Smooth muscle cell of trachea (primary cell): Measurements from ENCODE around the gene SEM1. TPM values are rescaled to one million over a fixed set of nuclear protein-coding genes. Genes with fewer than 3 reads are reported as not detected.

Source experiments
- total RNA-seq: library from RNA; depleted of rRNA; stranded (reverse); fragments of >200 nt; gene quantifications from 2 replicates; pipeline ENCODE4 v1.2.1, GENCODE V29; 2014

SEM1 gene
- total RNA-seq: 28.7 and 43.5 TPM in 2 replicates

DNA sequence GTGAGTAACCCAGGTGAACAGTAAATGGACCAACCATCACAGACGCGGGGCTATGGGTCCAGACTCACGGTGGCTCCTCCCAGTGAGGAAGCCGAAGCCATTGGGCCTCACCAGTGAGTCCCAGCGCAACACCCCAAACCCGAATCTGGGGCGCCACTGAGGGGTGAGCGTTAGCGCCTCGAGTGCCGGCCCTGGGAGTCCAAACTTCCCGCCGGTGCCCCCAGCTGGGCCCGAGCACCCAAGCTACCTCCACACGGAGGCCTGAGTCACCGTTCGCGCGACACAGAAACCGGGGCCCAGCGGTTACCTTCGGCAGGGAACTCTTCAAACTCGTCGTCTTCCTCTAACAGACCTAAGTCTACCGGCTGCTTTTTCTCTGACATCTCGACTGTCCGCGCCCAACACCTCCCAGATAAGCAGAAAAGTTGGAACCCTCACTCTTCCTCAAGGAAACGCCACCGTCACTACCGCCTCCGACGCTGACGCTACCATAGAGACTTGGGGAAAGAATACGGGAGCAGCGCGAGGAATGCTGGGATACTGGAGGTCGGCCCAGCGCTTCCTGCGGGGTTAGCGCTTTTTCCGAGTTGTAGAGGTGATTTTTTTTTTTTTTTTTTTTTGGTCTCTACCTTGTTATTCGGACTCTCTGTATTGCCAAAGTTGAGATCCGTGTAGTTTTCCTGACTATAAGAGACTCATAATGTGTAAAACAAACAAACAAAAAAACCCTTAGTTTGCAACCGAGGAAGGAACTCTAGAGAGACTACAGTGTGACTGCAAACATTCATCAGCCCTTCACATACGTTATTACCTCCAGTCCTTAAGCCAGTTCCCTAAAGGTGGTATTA, at the start of gene SEM1:
TSS of gene SEM1 (minus strand) at position 466 of the 848 bp plus-strand sequence. CDS start at position 383, 83 bp downstream.

